DOHH2 (cell line): ENCODE results near the gene COL17A1.

Source experiments
- CTCF ChIP-seq: fragments of 200-600 bp; sonication (generic); IDR thresholded peaks from one replicate; pipeline ENCODE4 v1.5.1; 2014; ENCODE audit warnings: antibody characterized with exemption, mild to moderate bottlenecking, low read depth, low read length; ENCODE audit not compliant: poor library complexity, severe bottlenecking
- EZH2phosphoT487 ChIP-seq: fragments of 200-600 bp; sonication (generic); IDR thresholded peaks from 2 replicates; pipeline ENCODE4 v1.6.1; 2017; ENCODE audit warnings: borderline replicate concordance, mild to moderate bottlenecking, antibody characterized with exemption, low read length, moderate library complexity, mixed read lengths

GRCh38 chr10:103990121-103990520, 95.6 kb downstream of the COL17A1 start:
- TF ChIP-seq CTCF (no peak), EZH2phosphoT487 (no peak)
